ENCODE data around the gene TEPSIN.

- TF ChIP-seq ATF2 (CRISPR knock-in tag; IDR thresholded peaks at IDR 0.05; ENCODE audit: borderline replicate concordance, low read depth) = no peak
- no peak for TF ChIP-seq NR1H2 (CRISPR knock-in tag; IDR thresholded peaks at IDR 0.05)
- no peak for TF ChIP-seq CTCF (IDR thresholded peaks at IDR 0.05)
- TF ChIP-seq TCF7 (CRISPR knock-in tag; IDR thresholded peaks at IDR 0.05; ENCODE audit: low read depth) = no peak
- TF ChIP-seq ATF3 (CRISPR knock-in tag; conservative IDR thresholded peaks at IDR 0.05) = no peak
- no peak for TF ChIP-seq ZNF423 (CRISPR knock-in tag; IDR thresholded peaks at IDR 0.05)
- no peak for TF ChIP-seq SP1 (CRISPR knock-in tag; conservative IDR thresholded peaks at IDR 0.05)
- TF ChIP-seq KAT7 (CRISPR knock-in tag; IDR thresholded peaks at IDR 0.05; ENCODE audit: borderline replicate concordance) = no peak
- TF ChIP-seq RELA (CRISPR knock-in tag; IDR thresholded peaks at IDR 0.05; ENCODE audit: borderline replicate concordance) = no peak
- no peak for TF ChIP-seq USF1 (CRISPR knock-in tag; IDR thresholded peaks at IDR 0.05)
Measured at GRCh38 chr17:81199482-81199830, 39.4 kb downstream of the TEPSIN start.

Measured in WTC11 (cell line).